ENCODE data around the gene THRB. TPM values are rescaled to one million over a fixed set of nuclear protein-coding genes. Genes with fewer than 3 reads are reported as not detected.
A peak's percentile ranks its signal among the peaks of the same experiment; 100 is the strongest.

The THRB gene
- total and polyA plus RNA-seq, 9 of the 15 experiments (the other 6 are each of a cell fraction or from before 2014, with no cell fraction given) = 1.7 to 14.9 (median 6.9) TPM

GRCh38 chr3:24496529-24497482 is 2.2 kb upstream of the THRB start (continued):
- TF ChIP-seq ZNF592 (IDR thresholded peaks at IDR 0.05) (peak; percentile 63), SLC30A9 (CRISPR knock-in tag; IDR thresholded peaks at IDR 0.05) (no peak), ZFP91 (CRISPR knock-in tag; IDR thresholded peaks at IDR 0.05) (0 out of 2 replicates have a peak, but pooled peaks have one; percentile 23), SIN3A (IDR thresholded peaks at IDR 0.05; ENCODE audit: borderline replicate concordance in 2 of 2, control insufficient read depth in 1 of 2, low read depth in 2 of 2, low read length in 2 of 2) (no peak), PBX2 (CRISPR knock-in tag; IDR thresholded peaks at IDR 0.05; ENCODE audit: low read depth) (no peak), PBX2 (tag; conservative IDR thresholded peaks at IDR 0.05; ENCODE audit: low read depth) (0 out of 2 replicates have a peak, but pooled peaks have one; percentile 11), TFAP4 (CRISPR knock-in tag; IDR thresholded peaks at IDR 0.05; ENCODE audit: borderline replicate concordance) (0 out of 2 replicates have a peak, but pooled peaks have one; percentile 30), ZNF444 (CRISPR knock-in tag; IDR thresholded peaks at IDR 0.05) (no peak), CREB3 (tag; conservative IDR thresholded peaks at IDR 0.05; ENCODE audit: low read depth) (peak; percentile 73; the same call in 1 of the 2 replicates), TCF15 (CRISPR knock-in tag; IDR thresholded peaks at IDR 0.05) (no peak), ZNF79 (CRISPR knock-in tag; IDR thresholded peaks at IDR 0.05; ENCODE audit: low read depth) (no peak), CCAR2 (IDR thresholded peaks at IDR 0.05; ENCODE audit: low read depth, low read length) (no peak)

All from K562 (cell line).